ENCODE measurements around the gene UBE2K.
"Not testable (repeated sequence)": the region's sequence is repeated elsewhere in the genome, so short reads cannot be mapped to it uniquely, and the experiment has no call there.

Gene UBE2K, protein sequence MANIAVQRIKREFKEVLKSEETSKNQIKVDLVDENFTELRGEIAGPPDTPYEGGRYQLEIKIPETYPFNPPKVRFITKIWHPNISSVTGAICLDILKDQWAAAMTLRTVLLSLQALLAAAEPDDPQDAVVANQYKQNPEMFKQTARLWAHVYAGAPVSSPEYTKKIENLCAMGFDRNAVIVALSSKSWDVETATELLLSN

GRCh38 chr4:39697740-39698423 lies at the start of gene UBE2K:
Gene UBE2K (plus strand): TSS chr4:39698136. CDS start chr4:39698328, 192 bp downstream.
- peak; percentile 96 for DNase-seq (ENCODE audit: low read depth, low spot score)

- no peak for DNase-seq (ENCODE audit: low read depth, low spot score)
Measured at GRCh38 chr4:39648213-39648612, 49.7 kb upstream of the UBE2K start.

GRCh38 chr4:39648827-39649558 lies 48.9 kb upstream of the UBE2K start:
- no peak for DNase-seq (ENCODE audit: low read depth, low spot score)

DNA sequence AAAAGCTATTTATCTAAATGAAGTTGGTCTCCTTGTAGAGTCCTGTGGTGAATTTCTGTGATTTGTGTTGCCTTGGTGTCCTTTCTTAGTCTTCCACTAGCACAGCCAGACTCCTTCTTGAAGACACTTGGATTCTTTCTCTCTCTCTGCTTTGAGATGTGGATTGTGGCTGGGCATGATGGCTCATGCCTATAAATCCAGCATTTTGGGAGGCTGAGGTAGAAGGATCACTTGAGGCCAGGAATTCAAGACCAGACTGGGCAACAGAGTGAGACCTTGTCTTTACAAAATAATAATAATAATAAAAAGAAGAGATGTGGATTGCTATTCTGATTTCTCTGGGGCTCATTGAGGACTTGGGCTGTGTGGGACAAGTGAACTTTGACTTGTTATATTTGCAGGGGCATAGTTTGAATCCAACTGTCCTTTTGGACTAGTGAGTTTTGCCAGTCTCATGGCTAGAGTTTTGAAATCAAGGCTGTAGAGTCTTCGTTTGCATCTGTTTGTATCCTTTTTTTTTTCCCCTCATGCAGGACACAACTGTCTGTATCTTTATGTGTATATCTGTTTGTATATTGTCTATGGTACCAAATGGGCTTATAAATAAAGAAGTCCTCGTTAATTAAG lies 48.2 kb upstream of the UBE2K start:
- DNase-seq (ENCODE audit: low read depth, low spot score): no peak

DNA sequence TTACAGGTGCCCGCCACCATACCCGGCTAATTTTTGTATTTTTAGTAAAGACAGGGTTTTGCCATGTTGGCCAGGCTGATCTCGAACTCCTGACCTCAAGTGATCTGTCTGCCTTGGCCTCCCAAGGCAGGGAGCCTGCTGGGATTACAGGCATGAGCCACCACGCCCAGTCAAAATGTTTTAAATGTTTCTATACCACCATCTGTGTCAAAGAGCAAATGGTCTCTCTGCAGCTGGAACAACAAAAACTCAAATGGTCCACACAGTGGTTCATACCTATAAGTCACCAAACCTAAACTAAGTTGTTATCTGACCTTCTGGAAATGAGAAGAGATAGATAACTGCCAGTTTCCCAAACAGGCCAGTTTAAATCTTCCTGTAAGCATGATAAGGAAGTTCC lies 46.4 kb upstream of the UBE2K start:
- not testable (repeated sequence) for DNase-seq (ENCODE audit: low read depth, low spot score)

DNA sequence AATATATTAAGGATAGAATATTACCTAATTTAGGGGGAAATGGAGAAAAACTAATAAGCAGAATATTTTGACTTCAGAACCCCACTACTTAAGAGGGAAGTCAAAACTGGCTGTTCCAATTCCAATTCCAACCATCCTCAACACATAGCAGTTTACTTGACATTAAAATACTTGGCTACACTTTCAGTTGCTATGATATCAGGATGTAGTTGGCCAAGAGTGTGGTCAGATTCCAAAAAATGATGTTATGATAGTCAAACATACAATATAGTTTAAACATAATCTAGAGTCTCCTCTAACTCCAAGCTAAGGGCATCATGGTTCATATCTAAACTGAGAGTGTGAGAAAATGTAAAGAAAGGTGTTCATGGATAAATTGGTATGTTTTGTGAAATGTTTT lies 42.7 kb upstream of the UBE2K start:
- no peak for DNase-seq (ENCODE audit: low read depth, low spot score)

GRCh38 chr4:39655876-39656275 lies 42.1 kb upstream of the UBE2K start:
- no peak for DNase-seq (ENCODE audit: low read depth, low spot score)

DNA sequence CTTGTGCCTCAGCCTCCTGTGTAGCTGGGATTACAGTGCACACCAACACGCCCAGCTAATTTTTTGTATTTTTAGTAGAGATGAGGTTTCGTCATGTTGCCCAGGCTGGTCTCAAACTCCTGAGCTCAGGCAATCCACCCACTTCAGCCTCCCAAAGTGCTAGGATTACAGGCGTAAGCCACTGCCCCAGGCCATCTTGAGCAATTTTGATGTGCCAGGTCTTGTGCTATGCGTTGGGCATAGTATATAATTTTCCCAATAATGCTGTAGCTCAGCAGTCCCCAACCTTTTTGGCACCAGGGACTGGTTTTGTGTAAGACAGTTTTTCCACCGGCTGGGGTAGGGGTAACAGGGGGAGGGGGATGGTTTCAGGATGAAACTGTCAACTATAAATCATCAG lies 41.3 kb upstream of the UBE2K start:
- DNase-seq (ENCODE audit: low read depth, low spot score): not testable (repeated sequence)

GRCh38 chr4:39657465-39657864 lies 40.5 kb upstream of the UBE2K start:
- no peak for DNase-seq (ENCODE audit: low read depth, low spot score)

- DNase-seq (ENCODE audit: low read depth, low spot score): no peak
Measured at GRCh38 chr4:39658756-39659155, 39.2 kb upstream of the UBE2K start.

GRCh38 chr4:39660045-39660444 lies 37.9 kb upstream of the UBE2K start:
- no peak for DNase-seq (ENCODE audit: low read depth, low spot score)

DNA sequence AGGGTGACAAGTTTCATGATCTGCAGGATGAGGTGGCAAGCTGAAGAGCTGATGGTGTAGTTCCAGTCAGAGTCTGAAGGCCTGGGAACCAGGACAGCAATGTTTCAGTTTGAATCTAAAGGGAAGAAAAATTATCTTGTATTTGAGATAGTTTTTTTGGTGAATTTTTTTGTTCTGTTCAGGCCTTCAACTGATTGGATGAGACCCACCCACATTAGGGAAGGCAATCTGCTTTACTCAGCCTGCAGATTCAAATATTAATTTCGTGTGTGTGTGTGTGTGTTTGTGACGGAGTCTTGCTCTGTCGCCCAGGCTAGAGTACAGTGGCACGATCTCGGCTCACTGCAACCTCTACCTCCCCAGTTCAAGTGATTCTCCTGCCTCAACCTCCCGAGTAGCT lies 37.2 kb upstream of the UBE2K start:
- no peak for DNase-seq (ENCODE audit: low read depth, low spot score)

- DNase-seq (ENCODE audit: low read depth, low spot score): no peak
Measured at GRCh38 chr4:39662683-39663082, 35.3 kb upstream of the UBE2K start.

DNA sequence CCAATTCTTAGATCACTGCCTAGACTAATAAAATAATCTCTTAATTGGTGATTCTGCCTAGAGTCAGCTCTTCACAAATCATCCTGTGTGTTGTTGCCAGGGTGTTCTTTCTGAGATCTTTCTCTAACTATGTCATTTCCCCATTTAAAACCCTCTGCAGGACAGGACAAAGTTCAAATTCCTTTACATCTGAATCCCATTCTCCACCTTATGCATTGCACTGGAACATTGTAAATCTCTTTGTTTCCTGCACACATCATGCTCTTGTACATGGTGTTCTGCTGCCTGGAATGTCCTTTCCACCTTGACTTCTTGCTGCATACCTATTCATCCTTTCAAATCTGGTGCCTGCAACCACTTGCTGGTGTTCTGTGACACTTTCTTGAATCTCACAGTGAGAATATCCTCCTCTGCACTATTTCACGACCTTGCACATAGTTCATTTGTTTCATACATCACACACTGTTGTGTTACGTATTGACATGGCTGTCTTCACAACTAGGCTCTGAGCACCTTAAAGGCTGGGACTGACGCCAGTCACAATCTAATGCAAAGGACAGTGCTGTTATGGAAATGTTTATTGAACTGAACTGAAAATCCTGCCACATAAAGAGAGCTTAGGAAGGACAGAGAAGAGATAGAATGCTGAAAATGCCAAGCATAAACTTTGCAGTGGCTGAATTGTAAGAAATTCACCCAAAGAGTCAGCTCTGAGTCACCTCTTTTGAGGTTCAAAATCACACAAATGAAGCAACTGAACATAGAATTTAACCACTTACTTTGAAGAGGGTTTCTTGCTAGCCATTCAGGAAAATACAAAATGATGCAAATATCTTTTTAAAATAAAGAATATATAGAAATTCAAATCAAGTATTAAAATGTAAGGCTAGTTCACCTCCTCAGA lies 32.9 kb upstream of the UBE2K start:
- DNase-seq (ENCODE audit: low read depth, low spot score): peak; percentile 54

- no peak for DNase-seq (ENCODE audit: low read depth, low spot score)
Measured at GRCh38 chr4:39667706-39668105, 30.2 kb upstream of the UBE2K start.

- no peak for DNase-seq (ENCODE audit: low read depth, low spot score)
Measured at GRCh38 chr4:39668887-39669286, 29.0 kb upstream of the UBE2K start.

DNA sequence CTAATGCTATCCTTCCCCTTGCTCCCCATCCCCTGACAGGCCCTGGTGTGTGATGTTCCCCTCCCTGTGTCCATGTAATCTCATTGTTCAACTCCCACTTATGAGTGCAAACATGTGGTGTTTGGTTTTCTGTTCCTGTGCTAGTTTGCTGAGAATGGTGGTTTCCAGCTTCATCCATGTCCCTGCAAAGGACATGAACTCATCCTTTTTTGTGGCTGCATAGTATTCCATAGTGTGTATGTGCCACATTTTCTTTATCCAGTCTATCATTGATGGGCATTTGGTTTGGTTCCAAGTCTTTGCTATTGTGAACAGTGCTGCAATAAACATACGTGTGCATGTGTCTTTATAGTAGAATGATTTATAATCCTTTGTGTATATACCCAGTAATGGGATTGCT lies 27.6 kb upstream of the UBE2K start:
- DNase-seq (ENCODE audit: low read depth, low spot score): not testable (repeated sequence)

- not testable (repeated sequence) for DNase-seq (ENCODE audit: low read depth, low spot score)
Measured at GRCh38 chr4:39675681-39676080, 22.3 kb upstream of the UBE2K start.

DNA sequence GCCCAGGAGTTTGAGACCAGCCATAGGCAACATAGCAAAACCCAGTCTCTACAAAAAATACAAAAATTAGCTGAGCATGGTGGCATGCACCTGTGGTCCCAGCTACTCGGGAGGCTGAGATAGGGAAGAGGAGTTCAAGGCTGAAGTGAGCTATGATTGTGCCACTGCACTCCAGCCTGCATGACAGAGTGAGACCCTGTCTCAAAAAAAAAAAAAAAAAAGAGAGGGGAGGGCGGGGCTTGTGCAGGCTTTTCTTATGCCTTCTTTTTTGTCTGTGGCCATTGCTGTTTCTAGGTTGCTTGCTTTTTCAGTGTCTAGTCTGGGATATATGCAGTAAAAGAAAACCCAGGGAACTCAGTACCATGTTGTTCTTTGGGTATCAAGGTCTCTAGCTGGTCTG lies 16.9 kb upstream of the UBE2K start:
- not testable (repeated sequence) for DNase-seq (ENCODE audit: low read depth, low spot score)

DNA sequence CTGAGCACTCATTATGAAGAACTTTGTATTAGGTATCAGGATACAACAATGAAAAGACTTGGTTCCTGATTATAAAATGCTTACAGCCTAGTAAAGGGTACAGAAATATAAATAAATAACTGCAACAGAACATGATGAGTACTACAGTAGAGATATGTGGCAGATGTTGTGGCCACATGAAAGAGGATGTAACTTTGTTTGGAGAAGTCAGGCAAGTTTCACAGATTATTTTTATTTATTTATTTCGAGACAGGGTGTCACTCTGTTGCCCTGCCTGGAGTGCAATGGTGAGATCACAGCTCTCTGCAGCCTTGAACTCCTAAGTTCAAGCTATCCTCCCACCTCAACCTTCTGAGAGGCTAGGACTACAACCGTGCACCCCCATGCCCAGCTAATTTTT lies 15.8 kb upstream of the UBE2K start:
- no peak for DNase-seq (ENCODE audit: low read depth, low spot score)

- DNase-seq (ENCODE audit: low read depth, low spot score): no peak
Measured at GRCh38 chr4:39685990-39686389, 11.9 kb upstream of the UBE2K start.

Data from astrocyte of the hippocampus (primary cell).